GM18520 (cell line): ENCODE data around the gene CARTPT.
A peak's percentile ranks its signal among the peaks of the same experiment; 100 is the strongest.

Source experiments
- ATAC-seq: cut with Tn5 transposase; IDR thresholded peaks from one replicate; pipeline ENCODE4 v1.9.1; 2021; ENCODE audit not compliant: unreplicated experiment

The CARTPT gene

DNA sequence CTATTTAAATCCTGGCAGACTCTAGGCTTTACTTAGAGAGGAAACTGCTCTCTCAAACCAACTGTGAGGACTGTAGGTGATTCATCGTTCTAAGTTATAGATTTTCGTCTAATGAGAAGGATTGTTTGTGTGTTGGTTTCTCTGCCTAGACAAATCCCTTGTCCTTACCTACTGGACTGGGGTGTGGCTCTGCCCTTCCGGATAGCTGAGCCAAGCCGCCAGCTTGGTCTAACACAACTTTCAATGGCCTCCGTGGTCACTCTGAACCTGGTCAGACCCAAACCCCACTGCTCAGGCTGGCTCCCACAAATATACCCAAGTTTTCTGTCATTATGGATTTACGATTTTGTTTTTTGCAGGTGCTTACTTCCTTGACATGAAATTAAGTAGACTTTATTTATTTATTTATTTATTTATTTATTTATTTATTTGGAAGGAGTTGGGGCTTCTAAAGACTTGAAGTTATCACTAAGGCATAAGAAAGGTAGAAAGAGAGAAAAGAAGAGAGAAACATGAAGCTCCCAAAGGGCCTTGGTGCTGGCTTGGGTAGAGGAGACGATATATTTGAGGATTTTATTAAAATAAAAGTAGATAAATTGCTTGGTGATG lies 19.0 kb downstream of the CARTPT start:
- ATAC-seq, result no peak

DNA sequence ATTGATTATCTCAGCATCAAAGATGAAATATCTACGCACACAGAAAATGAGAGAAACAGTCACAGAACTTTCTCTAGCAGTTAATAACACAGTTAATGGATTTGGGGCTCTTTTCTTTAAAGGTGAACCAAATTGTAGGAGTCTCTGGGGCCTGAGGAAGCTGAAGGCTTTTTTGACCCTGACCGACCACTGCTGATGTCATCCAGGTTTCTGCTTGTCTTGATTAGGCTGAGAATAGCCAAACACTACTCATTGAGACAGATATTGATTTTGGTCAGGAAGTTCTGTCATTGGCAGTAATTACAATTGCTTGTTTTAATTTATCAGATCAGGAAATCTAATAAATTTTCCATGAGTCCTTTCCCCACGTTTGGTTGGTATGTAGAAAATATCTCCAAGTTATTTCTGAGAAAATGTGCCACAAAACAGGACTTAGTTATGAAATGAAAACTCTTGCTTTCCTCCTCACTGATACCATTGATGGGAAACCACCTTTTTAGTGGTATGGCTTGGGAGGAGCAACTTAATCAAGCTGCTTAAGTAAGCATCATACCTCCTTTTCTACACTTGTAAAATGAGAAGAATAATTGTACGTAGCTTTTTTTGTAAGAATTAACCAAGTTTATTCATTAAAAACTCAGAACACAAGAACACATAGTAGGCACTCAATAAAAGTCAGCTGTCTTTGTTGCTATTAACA lies 19.7 kb downstream of the CARTPT start:
- no peak for ATAC-seq

DNA sequence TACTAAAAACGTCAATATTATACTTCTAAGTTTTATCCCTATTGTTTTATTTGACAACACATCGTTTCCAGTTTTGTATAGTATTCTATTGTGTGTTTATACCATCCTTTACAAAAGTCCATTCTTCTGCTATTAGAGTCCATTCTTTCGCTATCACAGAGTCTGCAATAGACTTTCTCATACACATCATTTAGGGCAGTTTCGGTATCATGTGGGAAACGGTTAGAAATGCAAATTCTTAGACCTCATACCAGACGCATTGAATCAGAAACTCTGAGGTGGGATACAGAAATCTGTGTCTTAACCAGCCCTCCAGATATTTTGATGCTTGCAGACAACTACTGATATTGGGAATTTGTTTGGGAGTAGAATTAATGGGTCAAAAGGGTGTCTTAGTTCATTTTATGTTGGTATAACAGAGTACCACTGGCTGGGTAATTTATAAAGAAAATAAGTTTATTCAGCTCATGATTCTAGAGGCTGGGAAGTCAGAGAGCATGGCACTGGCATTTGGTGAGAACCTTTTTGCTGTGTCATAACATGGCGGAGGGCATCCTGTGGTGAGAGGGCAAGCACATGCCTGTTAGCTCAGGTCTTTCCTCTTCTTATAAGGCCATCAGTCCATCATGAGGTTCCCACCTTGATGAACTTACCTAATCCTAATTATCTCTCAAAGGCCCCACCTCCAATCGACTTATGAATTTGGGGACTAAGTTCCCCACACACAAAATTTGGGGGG lies 21.1 kb downstream of the CARTPT start:
- ATAC-seq, result peak; percentile 89

DNA sequence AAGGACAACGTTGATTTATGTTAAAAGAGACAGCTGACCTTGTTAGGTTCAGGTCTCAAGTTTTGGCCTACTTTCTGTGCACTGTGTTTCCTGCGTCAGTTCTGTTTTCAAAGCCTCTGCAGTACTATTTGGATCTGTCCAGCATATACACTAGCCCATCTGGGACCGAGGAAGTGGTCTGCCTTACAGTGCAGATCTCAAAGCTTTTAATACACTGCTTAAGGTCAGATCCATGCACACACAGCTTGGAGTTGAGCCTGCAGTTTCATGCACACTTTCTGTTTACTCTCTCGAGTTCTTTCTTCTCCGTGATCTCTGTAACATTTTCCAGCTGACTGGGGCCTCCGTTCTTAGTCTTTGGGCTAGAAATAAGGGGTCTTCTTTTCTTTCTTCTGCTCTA lies 24.1 kb downstream of the CARTPT start:
- ATAC-seq, result no peak

DNA sequence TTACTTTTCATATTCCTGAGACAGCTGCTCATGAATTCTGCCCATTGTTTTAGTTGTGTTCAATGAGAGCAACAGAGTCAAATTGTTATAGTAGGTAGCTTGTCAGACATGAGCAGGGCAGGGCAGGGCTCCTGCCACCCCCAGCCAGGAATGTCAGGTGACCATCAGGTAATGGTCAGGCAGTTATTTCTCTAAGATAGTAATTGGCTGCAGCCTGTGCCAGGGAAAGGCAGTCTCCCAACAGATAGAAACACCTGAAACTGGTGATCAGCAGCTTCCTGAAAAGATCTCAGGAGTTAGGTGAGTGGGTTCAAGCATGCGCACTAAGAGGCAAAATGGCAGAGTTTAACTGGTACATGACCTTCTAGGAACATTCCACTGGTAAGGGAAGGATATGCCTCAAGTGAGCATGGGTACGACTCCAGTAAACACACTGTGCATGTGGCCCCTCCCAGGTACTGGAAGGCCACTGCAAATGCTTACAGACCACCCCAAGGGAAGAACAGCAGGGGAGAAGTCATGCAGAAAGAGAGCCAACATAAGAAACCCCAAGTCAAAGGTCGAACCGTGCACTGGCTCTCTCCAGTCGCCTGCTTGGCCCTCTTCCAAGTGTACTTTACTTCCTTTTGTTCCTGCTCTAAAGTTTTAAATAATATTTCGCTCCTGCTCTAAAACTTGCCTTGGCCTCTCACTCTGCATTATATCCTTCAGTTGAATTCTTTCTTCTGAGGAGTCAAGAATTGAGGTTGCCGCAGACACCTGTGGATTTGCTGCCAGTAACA lies 25.1 kb downstream of the CARTPT start:
- no peak for ATAC-seq

DNA sequence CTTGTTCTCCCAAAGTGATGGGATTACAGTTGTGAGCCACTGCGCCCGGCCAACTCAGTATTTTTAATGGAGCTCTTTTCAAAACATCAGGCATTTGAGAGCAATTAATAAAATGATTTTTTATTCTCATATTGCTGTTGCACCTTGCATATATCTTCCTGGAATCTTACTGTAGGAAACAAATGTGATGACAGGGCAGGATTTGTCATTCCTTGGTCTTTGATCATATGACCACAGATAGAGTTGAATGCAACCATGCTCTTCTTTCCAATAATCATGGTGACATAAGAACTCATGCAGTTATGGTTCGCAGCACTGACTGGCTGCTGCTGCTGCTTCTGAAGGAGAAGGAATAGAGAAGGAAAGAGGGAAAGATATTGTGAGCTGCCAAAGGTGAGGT lies 28.1 kb downstream of the CARTPT start:
- ATAC-seq, result no peak

DNA sequence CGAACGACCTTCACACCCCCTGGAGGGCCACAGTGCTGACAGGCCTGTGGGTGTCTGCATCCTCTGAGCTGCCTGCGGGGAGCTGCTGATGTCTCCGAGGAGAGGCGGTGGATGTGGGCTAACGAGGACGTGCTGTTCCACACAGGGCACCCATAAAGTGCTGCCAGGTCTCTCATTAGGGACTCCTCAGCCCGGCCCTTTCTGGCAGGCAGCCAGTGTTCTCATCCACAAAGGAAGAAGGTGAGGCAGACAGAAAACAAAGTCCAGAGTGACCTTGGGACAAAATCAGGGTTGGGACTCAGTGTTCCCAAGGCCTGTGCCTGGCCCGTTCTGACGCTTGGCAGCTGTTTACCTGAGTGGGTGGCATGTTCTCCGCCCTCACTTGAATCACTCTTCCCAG lies 29.3 kb downstream of the CARTPT start:
- ATAC-seq, result no peak

DNA sequence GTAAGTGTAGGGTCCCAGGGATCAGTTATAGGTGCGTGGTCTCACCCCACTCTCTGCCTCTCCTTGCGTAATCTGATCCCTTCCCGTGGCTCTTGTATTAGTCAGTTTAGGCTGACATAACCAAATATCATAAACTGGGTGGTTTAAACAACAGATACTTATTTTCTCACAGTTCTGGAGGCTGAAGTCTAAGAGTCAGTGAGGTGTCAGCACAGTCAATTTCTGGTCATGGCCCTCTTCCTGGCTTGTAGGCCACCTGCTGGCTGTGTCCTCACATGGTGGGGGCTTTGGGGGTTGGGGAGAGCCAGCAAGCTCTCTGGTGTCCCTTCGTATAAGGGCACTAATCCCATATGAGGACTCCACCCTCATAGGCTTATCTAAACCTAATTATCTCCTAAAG lies 32.3 kb downstream of the CARTPT start:
- no peak for ATAC-seq

DNA sequence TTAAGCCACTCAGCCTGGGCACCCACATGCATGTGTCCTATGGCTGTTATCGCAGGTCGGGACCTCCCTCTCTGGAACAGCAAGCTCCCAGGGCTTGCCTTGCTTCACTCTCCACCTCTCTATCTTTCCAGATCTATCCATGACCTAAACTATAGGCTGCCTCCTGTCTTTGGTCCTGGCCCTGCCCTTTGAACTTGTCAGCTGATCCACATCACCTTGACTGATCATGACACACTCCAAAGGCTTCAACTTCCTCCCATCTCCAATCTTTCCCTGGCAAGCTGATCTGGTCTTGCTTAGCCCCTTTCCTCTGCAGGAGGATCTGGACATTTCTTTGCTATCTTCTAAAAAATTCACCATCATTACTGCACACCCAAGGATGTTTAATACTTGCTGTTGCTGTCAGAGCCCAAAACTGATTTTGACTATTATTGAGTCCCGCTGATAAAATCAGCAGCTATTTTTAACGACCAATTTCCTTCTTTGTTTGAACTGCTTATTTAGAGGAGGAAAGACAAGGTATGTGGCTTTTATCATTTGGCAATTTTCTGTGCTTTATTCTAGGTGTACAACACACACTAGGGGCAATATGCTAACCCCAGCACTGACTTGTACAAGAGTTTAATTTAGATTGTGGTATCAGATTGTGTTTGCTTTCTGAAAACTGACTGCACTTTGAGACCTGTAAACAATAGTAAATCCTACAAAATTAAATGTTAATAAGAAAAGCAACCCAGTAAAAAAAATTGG lies 33.5 kb downstream of the CARTPT start:
- no peak for ATAC-seq

DNA sequence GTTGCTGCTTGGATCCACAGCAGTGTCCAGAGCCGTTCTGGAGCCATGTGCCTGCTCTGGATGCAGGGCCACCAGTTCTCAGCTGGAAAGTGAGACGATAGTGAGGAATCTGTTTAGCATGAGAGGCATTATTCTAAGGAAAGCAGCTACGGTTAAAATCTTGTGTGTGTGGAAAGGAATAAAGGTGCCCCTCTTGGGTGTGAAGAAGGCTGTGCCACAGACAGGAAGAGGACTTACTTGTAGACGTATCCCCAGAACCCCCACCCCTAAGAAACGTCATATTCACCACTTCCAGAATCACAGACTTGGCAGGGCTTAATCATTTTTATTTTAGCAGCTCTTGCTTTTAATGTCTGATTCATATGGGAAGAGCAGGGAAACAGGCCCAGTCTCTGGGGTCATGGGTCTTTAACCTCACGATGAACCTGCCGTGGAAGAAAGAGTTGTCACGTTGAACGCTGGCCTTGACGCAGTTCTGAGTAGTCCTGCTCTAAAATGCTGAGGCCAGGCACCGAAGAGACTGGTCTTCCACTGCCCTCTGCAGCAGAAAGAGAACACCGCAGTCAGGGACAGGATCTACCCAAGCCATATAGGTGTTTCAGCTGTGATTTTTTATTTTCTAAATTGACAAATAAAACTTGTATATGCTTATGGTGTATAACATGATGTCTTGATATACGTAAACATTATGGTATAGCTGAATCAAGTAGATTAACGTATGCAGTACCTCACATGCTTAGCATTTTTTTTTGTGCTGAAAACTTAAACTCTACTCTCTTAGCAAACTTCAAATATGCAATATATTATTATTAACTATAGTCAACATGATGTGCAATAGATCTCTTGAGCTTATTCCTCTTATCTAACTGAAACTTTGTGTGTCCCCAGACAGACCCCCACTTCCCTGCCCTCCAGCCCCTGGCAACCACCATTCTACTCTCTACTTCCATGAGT lies 38.8 kb downstream of the CARTPT start:
- ATAC-seq, result peak; percentile 70

DNA sequence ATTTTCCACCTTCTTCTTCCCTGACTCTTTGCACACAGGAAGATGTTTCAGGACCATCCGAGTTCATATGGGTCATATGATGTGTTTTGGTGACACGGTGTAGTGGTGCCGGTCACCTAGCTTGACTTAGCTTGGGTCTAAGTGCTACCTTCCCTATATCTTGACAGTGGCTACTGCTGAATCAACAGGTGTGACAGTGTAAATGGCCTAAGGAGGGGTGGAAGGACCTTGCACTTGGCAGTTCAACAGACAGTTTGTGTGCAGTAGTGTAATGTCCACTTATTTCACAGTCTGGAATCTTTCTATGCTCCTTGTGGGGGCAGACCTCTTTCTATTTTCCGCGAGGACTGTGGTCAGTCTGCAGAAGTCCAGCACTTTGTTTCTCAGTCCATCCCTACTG lies 43.8 kb downstream of the CARTPT start:
- ATAC-seq, result no peak

DNA sequence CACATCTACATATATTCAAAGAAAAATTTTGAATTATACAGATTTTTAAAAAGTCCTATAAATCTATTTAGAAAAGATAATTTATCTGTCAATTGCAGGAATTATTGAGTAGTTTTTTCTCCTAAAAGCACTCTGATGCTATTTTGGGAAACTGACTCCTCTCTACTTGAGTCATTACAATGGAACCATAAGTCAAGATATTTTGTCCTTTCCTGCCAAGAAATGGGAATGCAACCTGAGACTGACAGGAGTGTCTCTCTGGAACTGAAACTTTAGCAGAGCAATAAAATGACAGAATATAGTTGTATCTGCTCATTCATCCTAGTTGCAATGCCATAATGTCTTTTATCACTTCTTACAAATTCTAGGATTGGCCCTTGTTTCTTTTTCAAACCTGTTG lies 48.6 kb downstream of the CARTPT start:
- no peak for ATAC-seq

DNA sequence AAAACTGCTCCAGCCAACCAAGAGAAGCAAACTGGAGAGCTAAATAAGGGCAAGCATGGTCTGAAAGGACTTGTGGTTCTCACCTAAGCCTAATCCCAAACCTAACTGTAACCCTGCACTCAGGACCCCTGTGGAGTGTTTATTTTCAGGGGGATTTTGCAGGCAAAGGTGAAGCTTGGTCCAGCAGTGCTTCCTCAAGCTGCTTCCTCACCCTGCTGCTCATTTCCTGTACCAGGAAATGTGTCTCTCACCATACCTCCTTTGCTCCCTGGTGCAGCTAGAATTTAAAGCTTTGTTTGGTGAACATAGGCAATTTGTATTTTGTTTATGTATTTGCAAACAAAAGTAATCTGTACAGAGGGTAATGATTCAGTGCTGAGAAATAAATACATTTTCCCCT lies 50.2 kb downstream of the CARTPT start:
- no peak for ATAC-seq

DNA sequence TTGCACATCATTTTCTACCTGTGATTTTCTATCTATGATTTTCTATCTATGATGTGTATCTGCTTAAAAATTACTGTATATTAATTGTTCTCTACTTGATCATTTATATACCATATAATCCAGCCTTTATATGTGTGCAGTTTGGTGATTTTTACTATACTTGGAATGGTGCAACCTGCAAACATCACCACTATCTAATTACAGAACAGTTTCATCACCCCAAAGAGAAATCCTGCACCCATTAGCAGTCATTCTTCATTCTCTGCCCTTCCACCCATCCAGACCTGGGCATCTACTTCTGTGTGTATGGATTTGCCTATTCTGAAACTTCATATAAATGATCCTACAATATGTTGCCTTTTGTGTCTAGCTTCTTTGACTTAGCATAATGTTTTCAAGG lies 51.3 kb downstream of the CARTPT start:
- ATAC-seq, result no peak
